SK-N-MC (cell line): ENCODE results near the gene ALPK1.

ENCODE experiments used
- EZH2 ChIP-seq: fragments of 200-600 bp; sonication (generic); IDR thresholded peaks from one replicate; pipeline ENCODE4 v1.6.1; 2017; ENCODE audit warnings: antibody characterized with exemption
- POLR2AphosphoS5 ChIP-seq: IDR thresholded peaks from 2 replicates; pipeline ENCODE4 v1.6.1; 2012; ENCODE audit warnings: mild to moderate bottlenecking, low read depth, low read length, borderline replicate concordance

GRCh38 chr4:112453321-112453720 is 156.2 kb downstream of the ALPK1 start:
- TF ChIP-seq EZH2: no peak
- no peak for TF ChIP-seq POLR2AphosphoS5
